Hepatocyte (in vitro differentiated cells): Measurements from ENCODE around the gene CLEC14A.

Source experiments
- CTCF ChIP-seq: fragments of 200-600 bp; sonication (generic); IDR thresholded peaks from 2 replicates; pipeline ENCODE4 v1.5.1; 2016; ENCODE audit warnings: antibody characterized with exemption, mild to moderate bottlenecking; ENCODE audit not compliant: poor library complexity
- EZH2 ChIP-seq: fragments of 200-600 bp; sonication (generic); IDR thresholded peaks from 2 replicates; pipeline ENCODE4 v1.6.1; 2016; ENCODE audit warnings: antibody characterized with exemption, mild to moderate bottlenecking, borderline replicate concordance

DNA sequence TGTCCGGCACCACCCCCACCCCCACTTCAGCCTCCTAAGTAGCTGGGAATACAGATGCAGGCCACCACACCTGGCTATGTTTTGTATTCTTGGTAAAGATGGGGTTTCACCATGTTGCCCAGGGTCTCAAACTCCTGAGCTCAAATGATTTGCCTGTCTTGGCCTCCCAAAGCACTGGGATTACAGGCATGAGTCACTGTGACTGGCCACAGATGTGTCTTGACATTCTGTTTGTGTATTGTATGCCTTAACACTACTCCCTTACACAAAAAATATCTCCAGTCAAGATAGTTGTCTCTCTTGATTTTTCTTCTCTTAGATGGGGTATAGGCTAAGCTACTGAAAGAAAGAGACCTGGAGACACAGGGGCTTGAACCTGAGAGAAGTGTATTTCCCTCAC is 17.6 kb downstream of the CLEC14A start:
- TF ChIP-seq EZH2 = no peak
- no peak for TF ChIP-seq CTCF
